Omental fat pad (tissue), 4 donors: Measurements from ENCODE around the gene ERBB4. TPM values are rescaled to one million over a fixed set of nuclear protein-coding genes. Genes with fewer than 3 reads are reported as not detected.

Experiments used
- ATAC-seq: fragments of 150-250 bp; one replicate; pipeline ENCODE4 v1.9.1; 2016; ENCODE audit warnings: mild to moderate bottlenecking, moderate library complexity; ENCODE audit not compliant: low FRiP score
- DNase-seq: peaks from one replicate; pipeline ENCODE4 v3.0.0-alpha.2; 2019; ENCODE audit warnings: low spot score
- CTCF ChIP-seq, 3 donors: fragments of 450-650 bp; IDR thresholded peaks; one replicate each; pipeline ENCODE4 v1.5.1; 2016 to 2017; ENCODE audit warnings: antibody characterized with exemption in 3 of 3, mild to moderate bottlenecking in 3 of 3, moderate library complexity in 2 of 3
- total RNA-seq, 4 donors: library from RNA; depleted of rRNA; stranded (reverse); fragments of >200 nt; gene quantifications; one replicate each; pipeline ENCODE4 v1.1.0, GENCODE V29; 2016

Gene ERBB4
- total RNA-seq, 4 donors from 2014 or later: 0.16 to 7.7 (median 2.1) TPM

- ATAC-seq: no peak
- no peak for DNase-seq
- no peak for TF ChIP-seq CTCF (IDR thresholded peaks at IDR 0.05)
These were observed 184.2 kb downstream of the ERBB4 start for GRCh38 chr2:212354382-212354781.

DNA sequence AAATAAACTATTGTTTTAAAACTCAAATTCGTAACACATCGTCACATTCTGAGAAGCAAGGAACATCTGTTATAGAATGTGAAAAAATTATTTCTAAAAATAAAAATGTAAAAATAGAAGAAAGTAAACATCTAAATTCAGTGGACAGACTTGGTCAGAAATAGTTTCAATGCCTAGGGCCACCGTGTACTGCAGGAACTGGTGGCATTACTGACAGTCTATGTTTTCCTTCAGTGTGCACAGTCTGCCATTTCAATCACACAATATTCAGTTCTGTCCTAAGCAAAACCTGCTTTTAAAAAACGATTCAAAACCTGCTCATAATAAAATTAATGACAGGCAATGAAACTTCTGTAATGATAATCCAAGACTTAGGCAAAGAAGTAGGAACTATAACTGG, 190.1 kb downstream of the ERBB4 start:
- DNase-seq: no peak
- TF ChIP-seq CTCF (IDR thresholded peaks at IDR 0.05): no peak
- no peak for ATAC-seq

DNA sequence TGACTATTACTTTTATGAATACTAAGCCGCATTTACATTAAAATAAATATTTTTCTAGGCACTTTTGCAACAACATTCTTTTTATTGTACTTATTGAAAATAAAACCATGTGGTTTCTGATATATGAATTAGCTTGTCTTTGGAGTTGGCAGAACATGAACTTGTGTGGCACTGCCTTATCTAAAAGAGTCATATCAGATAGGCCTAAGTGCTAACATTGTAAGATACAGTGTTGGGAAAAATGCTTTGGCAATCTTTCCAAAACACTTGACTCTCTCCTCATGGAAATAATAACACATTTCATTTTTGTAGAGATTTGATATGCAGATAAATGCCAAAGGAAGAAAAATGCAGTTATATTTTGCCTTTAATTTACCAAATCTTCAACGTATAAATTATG, 191.7 kb downstream of the ERBB4 start:
- TF ChIP-seq CTCF (IDR thresholded peaks at IDR 0.05): no peak
- no peak for DNase-seq
- ATAC-seq: no peak

DNA sequence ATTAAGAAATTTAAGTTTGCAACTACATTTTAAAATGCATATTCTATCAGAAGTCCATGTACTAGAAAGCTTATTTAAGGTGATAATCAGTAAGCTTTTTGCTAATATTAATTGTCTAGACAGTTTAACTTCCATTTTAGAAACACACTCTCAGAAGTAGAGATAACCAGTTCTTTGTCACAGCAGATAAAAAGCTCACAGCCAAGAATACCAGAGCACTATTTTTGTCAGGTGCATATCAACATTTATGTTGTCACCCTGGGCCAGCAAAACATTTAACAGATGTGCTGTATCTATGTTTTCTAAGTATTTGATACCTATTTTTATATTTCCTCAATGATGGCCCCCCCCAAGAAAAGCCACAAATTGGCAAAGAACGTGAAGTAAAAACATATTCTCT, 192.6 kb downstream of the ERBB4 start:
- no peak for DNase-seq
- no peak for ATAC-seq
- TF ChIP-seq CTCF (IDR thresholded peaks at IDR 0.05): no peak

DNA sequence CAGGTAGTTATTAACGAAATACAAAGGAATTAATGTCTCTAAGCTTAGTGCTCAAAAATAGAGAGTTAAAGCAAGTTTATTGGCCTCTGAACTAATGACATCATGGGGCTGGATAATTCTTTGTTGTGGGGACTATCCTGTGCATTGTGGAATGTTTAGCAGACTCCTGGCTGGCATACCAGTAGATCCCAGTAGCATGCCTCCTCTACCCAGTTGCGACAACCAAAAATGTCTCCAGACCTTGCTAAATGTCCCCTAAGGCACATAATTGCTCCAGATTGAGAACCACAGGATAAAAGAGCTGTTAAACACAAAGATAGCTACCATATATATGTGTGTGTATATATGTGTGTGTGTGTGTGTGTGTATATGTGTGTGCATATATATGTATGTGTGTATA, 194.5 kb downstream of the ERBB4 start:
- ATAC-seq (no peak), DNase-seq (no peak)
- TF ChIP-seq CTCF (IDR thresholded peaks at IDR 0.05): no peak

- no peak for DNase-seq
- TF ChIP-seq CTCF (IDR thresholded peaks at IDR 0.05): no peak
- no peak for ATAC-seq
These were observed 195.4 kb downstream of the ERBB4 start for GRCh38 chr2:212343167-212343566.

DNA sequence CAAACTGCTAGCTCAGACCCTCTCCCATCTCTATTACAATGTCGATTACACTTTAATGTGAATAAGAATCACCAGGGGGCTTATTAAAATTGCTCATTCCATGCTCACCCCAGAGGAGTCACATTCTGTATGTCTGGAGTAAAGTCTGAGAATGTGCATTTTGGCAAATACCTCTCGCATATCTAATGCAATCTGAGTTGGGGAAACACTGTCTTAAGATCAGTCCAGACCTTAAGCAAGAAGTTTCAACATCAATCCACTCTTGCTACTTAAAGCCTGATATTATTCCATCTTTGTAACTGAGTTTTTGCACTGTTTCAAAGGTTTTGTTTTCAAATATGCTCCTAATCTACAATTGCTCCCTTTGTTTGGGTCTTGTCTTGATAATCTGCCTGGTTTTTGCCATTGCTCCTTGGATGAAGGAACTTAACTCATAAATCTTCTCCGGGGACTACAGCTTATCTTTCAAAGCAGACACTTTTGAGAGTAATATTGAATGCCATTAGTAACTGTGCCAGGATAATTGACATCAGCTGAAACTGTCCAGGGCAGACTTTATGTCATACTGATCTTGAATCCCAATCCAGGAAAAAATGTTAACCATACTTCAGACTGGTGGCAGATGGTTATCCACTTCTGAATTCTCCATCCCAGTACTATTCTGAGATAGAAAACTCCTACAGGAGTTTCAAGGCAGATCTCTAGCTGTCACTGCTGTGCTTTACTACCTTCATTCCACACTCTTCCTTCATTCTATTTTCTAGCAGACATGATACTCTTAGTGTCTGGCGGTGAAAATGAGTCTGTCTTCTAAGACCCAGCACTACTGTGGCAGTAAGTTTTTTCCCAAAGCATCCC, 200.9 kb downstream of the ERBB4 start:
- ATAC-seq (no peak), DNase-seq (no peak)
- TF ChIP-seq CTCF (IDR thresholded peaks at IDR 0.05): no peak
